Endothelial cell of umbilical vein (primary cell): Measurements from ENCODE around the gene CAMTA1. TPM values are rescaled to one million over a fixed set of nuclear protein-coding genes. Genes with fewer than 3 reads are reported as not detected.

Experiments used
- BruUV-seq: library from RNA; stranded (reverse); fragments of 400-500 nt; replicated peaks from 2 replicates; lab custom pipeline; 2021; lab: Mats Ljungman, UMichigan
- CTCF ChIA-PET: fragments of 300-600, 350-600 bp; sonication (Branson Sonifier 250); formaldehyde crosslinking; loops from one replicate; lab custom pipeline; 2021; ENCODE audit warnings: antibody characterized with exemption, inconsistent platforms; lab: Charles Lee
- POLR2A ChIA-PET: fragments of 300-600, 350-600 bp; sonication (Branson Sonifier 250); formaldehyde crosslinking; loops from one replicate; lab custom pipeline; 2021; ENCODE audit warnings: antibody characterized with exemption, inconsistent platforms; lab: Charles Lee
- DNase-seq: peaks from one replicate; pipeline ENCODE4 v3.0.0-alpha.2; 2011; ENCODE audit warnings: low read depth, low spot score
- FAIRE-seq: peaks from 2 replicates; lab custom pipeline; 2011; peaks lifted over from hg19 to GRCh38; lab: Jason Lieb, UNC
- H2AFZ ChIP-seq: 2 replicates; pipeline ENCODE4 v1.6.0; 2012; ENCODE audit warnings: low read depth, low read length, control low read depth, inconsistent platforms
- H3K27ac ChIP-seq: 2 replicates; pipeline ENCODE4 v1.5.1; 2011; ENCODE audit warnings: low read depth, mild to moderate bottlenecking, control low read depth, low read length, moderate library complexity; ENCODE audit not compliant: insufficient read depth
- H3K27me3 ChIP-seq, 2 experiments: 2 replicates each; pipeline versions ENCODE4 v1.6.0 to v1.6.1; 2011; ENCODE audit warnings: low read length in 2 of 2, mixed read lengths in 1 of 2; ENCODE audit not compliant: control insufficient read depth in 2 of 2, insufficient read depth in 2 of 2
- H3K36me3 ChIP-seq, 2 experiments: 2 replicates in 1 of 2; 3 replicates in 1 of 2; pipeline ENCODE4 v1.5.1; 2011; ENCODE audit warnings: low read length in 2 of 2, mild to moderate bottlenecking in 1 of 2, moderate library complexity in 1 of 2; ENCODE audit not compliant: control insufficient read depth in 2 of 2, insufficient read depth in 2 of 2; ENCODE audit errors: extremely low read depth in 1 of 2
- H3K4me1 ChIP-seq: 3 replicates; pipeline ENCODE4 v1.5.1; 2011; ENCODE audit warnings: mild to moderate bottlenecking, low read length; ENCODE audit not compliant: control insufficient read depth, insufficient read depth; ENCODE audit errors: extremely low read depth
- H3K4me2 ChIP-seq: 2 replicates; pipeline ENCODE4 v1.6.1; 2011; ENCODE audit warnings: low read length, control low read depth, mixed read lengths; ENCODE audit not compliant: insufficient read depth
- H3K4me3 ChIP-seq, 3 experiments: fragments of 200-600 bp in 1 of 3; sonication (generic), shearing (Covaris generic) in 1 of 3; replicated peaks in 1 of 3; 2 replicates each; pipeline ENCODE4 v1.5.1; 2011 to 2016; ENCODE audit warnings: control low read depth in 3 of 3, low read length in 3 of 3, mild to moderate bottlenecking in 2 of 3, inconsistent platforms in 1 of 3, low read depth in 1 of 3, moderate library complexity in 1 of 3; ENCODE audit not compliant: insufficient read depth in 1 of 3
- H3K79me2 ChIP-seq: 2 replicates; pipeline ENCODE4 v1.6.0; 2012; ENCODE audit warnings: low read length, inconsistent platforms; ENCODE audit not compliant: control insufficient read depth, insufficient read depth
- H3K9ac ChIP-seq: replicated peaks from 2 replicates; pipeline ENCODE3; 2011; ENCODE audit warnings: low read length, control low read depth; ENCODE audit not compliant: insufficient read depth; ENCODE audit errors: extremely low read depth
- H3K9me1 ChIP-seq: replicated peaks from 3 replicates; pipeline ENCODE4 v1.6.0; 2011; ENCODE audit warnings: mild to moderate bottlenecking, low read length; ENCODE audit not compliant: control insufficient read depth, insufficient read depth; ENCODE audit errors: extremely low read depth
- H3K9me3 ChIP-seq: replicated peaks from 2 replicates; pipeline ENCODE4 v1.5.1; 2012; ENCODE audit warnings: low read length, inconsistent platforms; ENCODE audit not compliant: control insufficient read depth, insufficient read depth
- H4K20me1 ChIP-seq: replicated peaks from 2 replicates; pipeline ENCODE3; 2011; ENCODE audit warnings: mild to moderate bottlenecking, low read length; ENCODE audit not compliant: control insufficient read depth, insufficient read depth; ENCODE audit errors: extremely low read depth
- CTCF ChIP-seq, 2 donors: IDR thresholded peaks; 1 replicate in 1 of 2; 2 replicates in 1 of 2; pipeline ENCODE4 v1.5.1; 2011; ENCODE audit warnings: low read length in 2 of 2, mild to moderate bottlenecking in 2 of 2, moderate library complexity in 2 of 2, control low read depth in 1 of 2, inconsistent platforms in 1 of 2, low read depth in 1 of 2; ENCODE audit not compliant: insufficient read depth in 1 of 2; ENCODE audit errors: extremely low read depth in 1 of 2
- EZH2 ChIP-seq: IDR thresholded peaks from 2 replicates; pipeline ENCODE4 v1.6.1; 2012; ENCODE audit warnings: borderline replicate concordance, low read depth, mild to moderate bottlenecking, moderate library complexity, low read length, inconsistent platforms; ENCODE audit not compliant: severe bottlenecking
- FOS ChIP-seq: IDR thresholded peaks from 2 replicates; pipeline ENCODE4 v1.6.1; 2011; ENCODE audit warnings: mild to moderate bottlenecking, low read length, moderate library complexity, borderline replicate concordance; ENCODE audit not compliant: insufficient read depth
- GATA2 ChIP-seq: IDR thresholded peaks from 2 replicates; pipeline ENCODE4 v1.7.0; 2011; ENCODE audit warnings: low read depth, mild to moderate bottlenecking, moderate library complexity, mixed read lengths, low read length; ENCODE audit not compliant: insufficient read length, insufficient read depth
- JUN ChIP-seq: IDR thresholded peaks from 2 replicates; pipeline ENCODE4 v1.6.1; 2011; ENCODE audit warnings: borderline replicate concordance, low read depth; ENCODE audit not compliant: insufficient read length, insufficient read depth
- MAX ChIP-seq: IDR thresholded peaks from 2 replicates; pipeline ENCODE4 v1.6.1; 2011; ENCODE audit not compliant: insufficient read depth, insufficient read length
- MYC ChIP-seq: IDR thresholded peaks from one replicate; pipeline ENCODE4 v1.6.1; 2011; ENCODE audit warnings: mild to moderate bottlenecking, low read depth, low read length
- POLR2A ChIP-seq: IDR thresholded peaks from 2 replicates; pipeline ENCODE4 v1.6.1; 2012; ENCODE audit warnings: low read depth, mild to moderate bottlenecking, control low read depth, low read length
- POLR2AphosphoS5 ChIP-seq: IDR thresholded peaks from 2 replicates; pipeline ENCODE4 v1.6.1; 2012; ENCODE audit warnings: low read depth, mild to moderate bottlenecking, control low read depth, low read length, moderate library complexity; ENCODE audit not compliant: insufficient read depth
- dilution Hi-C: fragments of 300-500 bp; cut with MboI; formaldehyde crosslinking; loops from one replicate; pipeline ENCODE4 v1.15.0; 2019; ENCODE audit warnings: low sequenced_read_pairs; ENCODE audit not compliant: extremely low pct_ligation_motif_present
- intact Hi-C: fragments of 100-400 bp; cut with micrococcal nuclease; formaldehyde crosslinking; loops from one replicate; pipeline ENCODE4 v1.10.0; 2022
- polyA plus RNA-seq, 4 experiments: library from polyadenylated mRNA; depleted of rRNA in 3 of 4; stranded (reverse) in 3 of 4; unstranded in 1 of 4; fragments of >200 nt; gene quantifications; 2 replicates each; pipeline versions ENCODE4 v1.2.1 to v1.2.3, GENCODE V29; 2011 to 2012; ENCODE audit warnings: missing spikeins in 1 of 4
- total RNA-seq: library from RNA; stranded (reverse); gene quantifications from 2 replicates; pipeline ENCODE4 v1.2.3, GENCODE V29; 2021

CAMTA1 gene
- total and polyA plus RNA-seq, 2 donors (not counting 3 experiments of a cell fraction or from before 2014, with no cell fraction given): 50.8 to 92.7 TPM

GRCh38 chr1:7456722-7457082 lies 671.4 kb downstream of the CAMTA1 start:
- ChIA-PET POLR2A (interaction anchor here (1.0 kb wide), 1 partner anchor 18 kb away, joined by 5 read pairs; no protein-coding TSS in a partner anchor), CTCF (interaction anchor here (0.6 to 1.2 kb wide), 2 partner anchors 14 to 737 kb away, joined by 3 to 4 read pairs; no protein-coding TSS in a partner anchor)
- Histone ChIP-seq H3K4me2 (no peak overlapping the region), H3K9ac (no peak overlapping the region), H2AFZ (no peak overlapping the region), H3K9me3 (no peaks in the 10 kb centered on the region), H3K79me2 (no peaks in the 10 kb centered on the region), H3K4me1 (no peaks in the 10 kb centered on the region), H3K36me3 (no peaks in the 10 kb centered on the region), H4K20me1 (no peaks in the 10 kb centered on the region), H3K9me1 (no peaks in the 10 kb centered on the region), H3K27ac (no peak overlapping the region), H3K4me3 (no peak overlapping the region), H3K27me3 (no peaks in the 10 kb centered on the region)
- intact Hi-C loops (no loop called here), dilution Hi-C loops (no loop called here)
- no peak for FAIRE-seq
- BruUV-seq: no TSS peak
- TF ChIP-seq FOS: no peak
- TF ChIP-seq CTCF (IDR thresholded peaks at IDR 0.05; ENCODE audit: extremely low read depth in 1 of 2, insufficient read depth in 1 of 2, low read depth in 1 of 2, low read length in 2 of 2): no peak
- TF ChIP-seq MAX: no peak
- TF ChIP-seq GATA2: no peak
- no peak for TF ChIP-seq POLR2AphosphoS5
- TF ChIP-seq EZH2: no peak
- no peak for TF ChIP-seq MYC
- no peak for TF ChIP-seq POLR2A
- TF ChIP-seq JUN: no peak
- DNase-seq: no peak
